Kidney (tissue), 14 donors: ENCODE data around the gene ALK. TPM values are rescaled to one million over a fixed set of nuclear protein-coding genes. Genes with fewer than 3 reads are reported as not detected.

Experiments used
- DNase-seq, 5 donors: peaks; one replicate each; pipeline ENCODE4 v3.0.0-alpha.2; 2013 to 2020
- FAIRE-seq: peaks from 2 replicates; lab custom pipeline; 2012; peaks lifted over from hg19 to GRCh38; lab: Jason Lieb, UNC
- H3K27ac ChIP-seq, 2 donors: one replicate each; pipeline ENCODE4 v1.7.0; 2013; ENCODE audit warnings: low read depth in 2 of 2, low read length in 2 of 2, inconsistent platforms in 1 of 2
- H3K27me3 ChIP-seq: one replicate; pipeline ENCODE4 v1.7.1; 2013; ENCODE audit warnings: low read length, inconsistent platforms; ENCODE audit not compliant: control insufficient read depth, insufficient read depth
- H3K36me3 ChIP-seq, 3 donors: one replicate each; pipeline versions ENCODE4 v1.7.0 to v1.7.1; 2013; ENCODE audit warnings: low read length in 3 of 3, control low read depth in 1 of 3, inconsistent platforms in 1 of 3; ENCODE audit not compliant: insufficient read depth in 3 of 3, control insufficient read depth in 2 of 3
- H3K4me1 ChIP-seq, 3 donors: one replicate each; pipeline versions ENCODE4 v1.7.0 to v1.7.1; 2013; ENCODE audit warnings: low read length in 3 of 3, inconsistent platforms in 1 of 3, low read depth in 1 of 3; ENCODE audit not compliant: control insufficient read depth in 2 of 3, insufficient read depth in 2 of 3
- H3K4me3 ChIP-seq, 3 donors: one replicate each; pipeline versions ENCODE4 v1.7.0 to v1.8.1; 2013; ENCODE audit warnings: low read length in 3 of 3, control low read depth in 1 of 3, inconsistent platforms in 1 of 3
- H3K9ac ChIP-seq, 3 donors: one replicate each; pipeline versions ENCODE4 v1.7.0 to v1.7.1; 2013; ENCODE audit warnings: low read length in 3 of 3, control low read depth in 1 of 3, inconsistent platforms in 1 of 3
- H3K9me3 ChIP-seq, 3 donors: one replicate each; pipeline versions ENCODE4 v1.7.0 to v1.7.1; 2013; ENCODE audit warnings: low read length in 3 of 3, control low read depth in 1 of 3, inconsistent platforms in 1 of 3; ENCODE audit not compliant: control insufficient read depth in 2 of 3, insufficient read depth in 1 of 3
- CTCF ChIP-seq: IDR thresholded peaks from 3 replicates; pipeline ENCODE4 v1.5.1; 2012; ENCODE audit warnings: mild to moderate bottlenecking, moderate library complexity, borderline replicate concordance; ENCODE audit not compliant: insufficient read depth; ENCODE audit errors: extremely low read depth
- intact Hi-C: fragments of 100-400 bp; cut with DNase I; formaldehyde crosslinking; loops from one replicate; pipeline ENCODE4 v1.11.1; 2022
- polyA plus RNA-seq: library from polyadenylated mRNA; stranded (reverse); fragments of 350-450 nt; fragmentation: Illumina TruSeq; extraction: RNeasy Lipid Tissue Mini Kit (QIAGEN cat#74804); gene quantifications from one replicate; pipeline ENCODE4 v1.2.3, GENCODE V29; 2014; ENCODE audit warnings: low read depth, low replicate concordance; ENCODE audit not compliant: insufficient read depth
- total RNA-seq: library from RNA; stranded (reverse); fragmentation: NEBNext Ultra II Directional; extraction: Animal tissue kit (Norgen Biotek cat#: 25700); gene quantifications from one replicate; pipeline ENCODE4 v1.2.1, GENCODE V29; 2021
- donor health status: control.
- donor health status: control.
- donor health status: control.
- donor health status: control.
- donor health status: control.
- donor health status: DM: yes; HTN: yes; CAD: no.
- donor health status: Normal renal cell carcinoma (clear cell type).

ALK gene
- total and polyA plus RNA-seq, 2 donors from 2014 or later, result 0.13 TPM; not detected in 1

DNA sequence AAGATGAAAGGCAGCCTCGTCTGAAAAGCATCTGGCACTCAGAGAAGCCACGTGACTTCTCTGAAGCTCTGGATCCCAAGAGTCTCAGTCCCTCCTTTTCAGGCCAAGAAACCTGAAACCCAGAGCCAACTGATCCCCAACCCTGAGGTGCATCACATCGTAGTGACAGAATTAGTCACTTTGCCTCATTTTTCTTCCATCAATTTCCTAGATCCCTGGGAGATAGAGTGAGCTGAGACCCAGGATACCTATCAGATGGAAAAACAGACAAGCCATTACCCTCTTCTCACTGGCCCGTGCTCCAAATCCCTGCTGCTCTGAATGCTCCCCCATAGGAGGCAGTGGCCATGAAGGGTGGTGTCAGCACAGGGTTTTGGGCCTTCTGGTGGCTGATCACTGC lies 113.1 kb downstream of the ALK start:
- Histone ChIP-seq H3K36me3 (no peaks in the 10 kb centered on the region), H3K9ac (no peak overlapping the region), H3K4me3 (no peak overlapping the region), H3K9me3 (no peaks in the 10 kb centered on the region), H3K4me1 (no peaks in the 10 kb centered on the region), H3K27ac (no peak overlapping the region), H3K27me3 (no peaks in the 10 kb centered on the region)
- TF ChIP-seq CTCF, result no peak
- intact Hi-C loops, result no loop called here
- no peak for DNase-seq
- FAIRE-seq, result no peak

- Histone ChIP-seq H3K9me3 (no peaks in the 10 kb centered on the region), H3K27ac (no peak overlapping the region), H3K36me3 (no peaks in the 10 kb centered on the region), H3K9ac (no peak overlapping the region), H3K4me1 (no peaks in the 10 kb centered on the region), H3K4me3 (no peak overlapping the region), H3K27me3 (no peaks in the 10 kb centered on the region)
- intact Hi-C loops, result no loop called here
- no peak for TF ChIP-seq CTCF
- DNase-seq (no peak), FAIRE-seq (no peak)
These were observed 114.3 kb downstream of the ALK start for GRCh38 chr2:29807082-29807481.

GRCh38 chr2:29806461-29806860 lies 114.9 kb downstream of the ALK start:
- Histone ChIP-seq H3K9me3 (no peaks in the 10 kb centered on the region), H3K4me3 (no peak overlapping the region), H3K27ac (no peak overlapping the region), H3K27me3 (no peaks in the 10 kb centered on the region), H3K36me3 (no peaks in the 10 kb centered on the region), H3K9ac (no peak overlapping the region), H3K4me1 (no peaks in the 10 kb centered on the region)
- DNase-seq, result no peak
- TF ChIP-seq CTCF, result no peak
- intact Hi-C loops, result no loop called here
- no peak for FAIRE-seq

- no peak for TF ChIP-seq CTCF
- H3K4me1 ChIP-seq, result no peaks in the 10 kb centered on the region
- FAIRE-seq, result no peak
- no peaks in the 10 kb centered on the region for H3K27me3 ChIP-seq
- no peak overlapping the region for H3K27ac ChIP-seq
- no peaks in the 10 kb centered on the region for H3K9me3 ChIP-seq
- intact Hi-C loops, result no loop called here
- no peak overlapping the region for H3K9ac ChIP-seq
- H3K36me3 ChIP-seq, result no peaks in the 10 kb centered on the region
- no peak for DNase-seq
- no peak overlapping the region for H3K4me3 ChIP-seq
These were observed 116.7 kb downstream of the ALK start for GRCh38 chr2:29804671-29805070.
